ENCODE measurements around the gene TSR3.

Gene TSR3

GRCh38 chr16:1389762-1390161 is 38.1 kb upstream of the TSR3 start:
- DNase-seq (ENCODE audit: extremely low read depth, insufficient read length), result no peak
- H3K27me3 ChIP-seq (replicated peaks; ENCODE audit: control insufficient read depth, insufficient read depth, low read length), result no peaks in the 10 kb centered on the region
- H3K36me3 ChIP-seq (ENCODE audit: control insufficient read depth, insufficient read depth, low read length), result peaks cover 15% of the 10 kb centered on the region
- TF ChIP-seq CTCF (IDR thresholded peaks at IDR 0.05; ENCODE audit: insufficient read depth, low read length, poor library complexity, severe bottlenecking), result no peak
- H3K4me3 ChIP-seq (replicated peaks; ENCODE audit: low read depth, low read length), result no peak overlapping the region

- H3K36me3 ChIP-seq (ENCODE audit: control insufficient read depth, insufficient read depth, low read length), result peaks cover 13% of the 10 kb centered on the region
- TF ChIP-seq CTCF (IDR thresholded peaks at IDR 0.05; ENCODE audit: insufficient read depth, low read length, poor library complexity, severe bottlenecking), result no peak
- no peak overlapping the region for H3K4me3 ChIP-seq (replicated peaks; ENCODE audit: low read depth, low read length)
- no peak for DNase-seq (ENCODE audit: extremely low read depth, insufficient read length)
- no peaks in the 10 kb centered on the region for H3K27me3 ChIP-seq (replicated peaks; ENCODE audit: control insufficient read depth, insufficient read depth, low read length)
These were observed 35.7 kb upstream of the TSR3 start for GRCh38 chr16:1387331-1387730.

- Histone ChIP-seq H3K4me3 (replicated peaks; ENCODE audit: low read depth, low read length) (no peak overlapping the region), H3K27me3 (replicated peaks; ENCODE audit: control insufficient read depth, insufficient read depth, low read length) (no peaks in the 10 kb centered on the region), H3K36me3 (ENCODE audit: control insufficient read depth, insufficient read depth, low read length) (peaks cover 10% of the 10 kb centered on the region)
- DNase-seq (ENCODE audit: extremely low read depth, insufficient read length), result no peak
- TF ChIP-seq CTCF (IDR thresholded peaks at IDR 0.05; ENCODE audit: insufficient read depth, low read length, poor library complexity, severe bottlenecking), result no peak
These were observed 33.6 kb upstream of the TSR3 start for GRCh38 chr16:1385232-1385631.

- peaks cover 7% of the 10 kb centered on the region for H3K36me3 ChIP-seq (ENCODE audit: control insufficient read depth, insufficient read depth, low read length)
- H3K4me3 ChIP-seq (replicated peaks; ENCODE audit: low read depth, low read length), result no peak overlapping the region
- H3K27me3 ChIP-seq (replicated peaks; ENCODE audit: control insufficient read depth, insufficient read depth, low read length), result no peaks in the 10 kb centered on the region
- no peak for DNase-seq (ENCODE audit: extremely low read depth, insufficient read length)
- no peak for TF ChIP-seq CTCF (IDR thresholded peaks at IDR 0.05; ENCODE audit: insufficient read depth, low read length, poor library complexity, severe bottlenecking)
These were observed 31.9 kb upstream of the TSR3 start for GRCh38 chr16:1383556-1383955.

GRCh38 chr16:1381612-1382406 is 30.1 kb upstream of the TSR3 start:
- no peak for TF ChIP-seq CTCF (IDR thresholded peaks at IDR 0.05; ENCODE audit: insufficient read depth, low read length, poor library complexity, severe bottlenecking)
- no peak for DNase-seq (ENCODE audit: extremely low read depth, insufficient read length)
- H3K27me3 ChIP-seq (replicated peaks; ENCODE audit: control insufficient read depth, insufficient read depth, low read length), result no peaks in the 10 kb centered on the region
- peaks cover 3% of the 10 kb centered on the region for H3K36me3 ChIP-seq (ENCODE audit: control insufficient read depth, insufficient read depth, low read length)
- no peak overlapping the region for H3K4me3 ChIP-seq (replicated peaks; ENCODE audit: low read depth, low read length)

All from GM06990 (cell line).